Suprapubic skin (tissue), 4 donors: ENCODE measurements around the gene CEP192.

ENCODE experiments used
- POLR2A ChIP-seq, 2 donors: fragments of 450-650 bp; IDR thresholded peaks; one replicate each; pipeline ENCODE4 v1.6.1; 2017; ENCODE audit warnings: antibody characterized with exemption in 2 of 2, mild to moderate bottlenecking in 2 of 2, moderate library complexity in 2 of 2
- POLR2AphosphoS5 ChIP-seq, 3 donors: sonication (generic); formaldehyde crosslinking; IDR thresholded peaks; one replicate each; pipeline ENCODE4 v1.6.1; 2017; ENCODE audit warnings: antibody characterized with exemption in 3 of 3
- TF ChIP-seq, protein P1 (sequence below), 2 donors: fragments of 200-600 bp in 1 of 2; fragments of 450-650 bp in 1 of 2; sonication (generic) in 1 of 2; IDR thresholded peaks; one replicate each; pipeline ENCODE4 v1.5.1; 2016 to 2019; ENCODE audit warnings: antibody characterized with exemption in 2 of 2, mild to moderate bottlenecking in 1 of 2, moderate library complexity in 1 of 2

- TF ChIP-seq, protein P1, sequence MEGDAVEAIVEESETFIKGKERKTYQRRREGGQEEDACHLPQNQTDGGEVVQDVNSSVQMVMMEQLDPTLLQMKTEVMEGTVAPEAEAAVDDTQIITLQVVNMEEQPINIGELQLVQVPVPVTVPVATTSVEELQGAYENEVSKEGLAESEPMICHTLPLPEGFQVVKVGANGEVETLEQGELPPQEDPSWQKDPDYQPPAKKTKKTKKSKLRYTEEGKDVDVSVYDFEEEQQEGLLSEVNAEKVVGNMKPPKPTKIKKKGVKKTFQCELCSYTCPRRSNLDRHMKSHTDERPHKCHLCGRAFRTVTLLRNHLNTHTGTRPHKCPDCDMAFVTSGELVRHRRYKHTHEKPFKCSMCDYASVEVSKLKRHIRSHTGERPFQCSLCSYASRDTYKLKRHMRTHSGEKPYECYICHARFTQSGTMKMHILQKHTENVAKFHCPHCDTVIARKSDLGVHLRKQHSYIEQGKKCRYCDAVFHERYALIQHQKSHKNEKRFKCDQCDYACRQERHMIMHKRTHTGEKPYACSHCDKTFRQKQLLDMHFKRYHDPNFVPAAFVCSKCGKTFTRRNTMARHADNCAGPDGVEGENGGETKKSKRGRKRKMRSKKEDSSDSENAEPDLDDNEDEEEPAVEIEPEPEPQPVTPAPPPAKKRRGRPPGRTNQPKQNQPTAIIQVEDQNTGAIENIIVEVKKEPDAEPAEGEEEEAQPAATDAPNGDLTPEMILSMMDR (IDR thresholded peaks at IDR 0.05), result no peak
- no peak for TF ChIP-seq POLR2AphosphoS5 (IDR thresholded peaks at IDR 0.05)
- no peak for TF ChIP-seq POLR2A (IDR thresholded peaks at IDR 0.05)
Measured at GRCh38 chr18:12993439-12993838, 2.3 kb downstream of the CEP192 start.
